ENCODE data around the gene DENND2D.

- TF ChIP-seq CTCF (IDR thresholded peaks at IDR 0.05) (no peak), EZH2 (IDR thresholded peaks at IDR 0.05; ENCODE audit: borderline replicate concordance, insufficient read depth, low read depth, low read length, poor library complexity, severe bottlenecking) (no peak)
Observed at GRCh38 chr1:111216751-111217150, 16.3 kb upstream of the DENND2D start.

Data from B cell (primary cell).